CD4-positive, alpha-beta T cell treated with Interleukin-2 at 100 ng/mL for 4 hours (primary cell): ENCODE results near the gene CILP.
"Not testable (repeated sequence)": the region's sequence is repeated elsewhere in the genome, so short reads cannot be mapped to it uniquely, and the experiment has no call there.

Source experiments
- DNase-seq: peaks from one replicate; pipeline ENCODE4 v3.0.0-alpha.2; 2020; ENCODE audit warnings: low spot score

CILP gene, protein sequence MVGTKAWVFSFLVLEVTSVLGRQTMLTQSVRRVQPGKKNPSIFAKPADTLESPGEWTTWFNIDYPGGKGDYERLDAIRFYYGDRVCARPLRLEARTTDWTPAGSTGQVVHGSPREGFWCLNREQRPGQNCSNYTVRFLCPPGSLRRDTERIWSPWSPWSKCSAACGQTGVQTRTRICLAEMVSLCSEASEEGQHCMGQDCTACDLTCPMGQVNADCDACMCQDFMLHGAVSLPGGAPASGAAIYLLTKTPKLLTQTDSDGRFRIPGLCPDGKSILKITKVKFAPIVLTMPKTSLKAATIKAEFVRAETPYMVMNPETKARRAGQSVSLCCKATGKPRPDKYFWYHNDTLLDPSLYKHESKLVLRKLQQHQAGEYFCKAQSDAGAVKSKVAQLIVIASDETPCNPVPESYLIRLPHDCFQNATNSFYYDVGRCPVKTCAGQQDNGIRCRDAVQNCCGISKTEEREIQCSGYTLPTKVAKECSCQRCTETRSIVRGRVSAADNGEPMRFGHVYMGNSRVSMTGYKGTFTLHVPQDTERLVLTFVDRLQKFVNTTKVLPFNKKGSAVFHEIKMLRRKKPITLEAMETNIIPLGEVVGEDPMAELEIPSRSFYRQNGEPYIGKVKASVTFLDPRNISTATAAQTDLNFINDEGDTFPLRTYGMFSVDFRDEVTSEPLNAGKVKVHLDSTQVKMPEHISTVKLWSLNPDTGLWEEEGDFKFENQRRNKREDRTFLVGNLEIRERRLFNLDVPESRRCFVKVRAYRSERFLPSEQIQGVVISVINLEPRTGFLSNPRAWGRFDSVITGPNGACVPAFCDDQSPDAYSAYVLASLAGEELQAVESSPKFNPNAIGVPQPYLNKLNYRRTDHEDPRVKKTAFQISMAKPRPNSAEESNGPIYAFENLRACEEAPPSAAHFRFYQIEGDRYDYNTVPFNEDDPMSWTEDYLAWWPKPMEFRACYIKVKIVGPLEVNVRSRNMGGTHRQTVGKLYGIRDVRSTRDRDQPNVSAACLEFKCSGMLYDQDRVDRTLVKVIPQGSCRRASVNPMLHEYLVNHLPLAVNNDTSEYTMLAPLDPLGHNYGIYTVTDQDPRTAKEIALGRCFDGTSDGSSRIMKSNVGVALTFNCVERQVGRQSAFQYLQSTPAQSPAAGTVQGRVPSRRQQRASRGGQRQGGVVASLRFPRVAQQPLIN

DNA sequence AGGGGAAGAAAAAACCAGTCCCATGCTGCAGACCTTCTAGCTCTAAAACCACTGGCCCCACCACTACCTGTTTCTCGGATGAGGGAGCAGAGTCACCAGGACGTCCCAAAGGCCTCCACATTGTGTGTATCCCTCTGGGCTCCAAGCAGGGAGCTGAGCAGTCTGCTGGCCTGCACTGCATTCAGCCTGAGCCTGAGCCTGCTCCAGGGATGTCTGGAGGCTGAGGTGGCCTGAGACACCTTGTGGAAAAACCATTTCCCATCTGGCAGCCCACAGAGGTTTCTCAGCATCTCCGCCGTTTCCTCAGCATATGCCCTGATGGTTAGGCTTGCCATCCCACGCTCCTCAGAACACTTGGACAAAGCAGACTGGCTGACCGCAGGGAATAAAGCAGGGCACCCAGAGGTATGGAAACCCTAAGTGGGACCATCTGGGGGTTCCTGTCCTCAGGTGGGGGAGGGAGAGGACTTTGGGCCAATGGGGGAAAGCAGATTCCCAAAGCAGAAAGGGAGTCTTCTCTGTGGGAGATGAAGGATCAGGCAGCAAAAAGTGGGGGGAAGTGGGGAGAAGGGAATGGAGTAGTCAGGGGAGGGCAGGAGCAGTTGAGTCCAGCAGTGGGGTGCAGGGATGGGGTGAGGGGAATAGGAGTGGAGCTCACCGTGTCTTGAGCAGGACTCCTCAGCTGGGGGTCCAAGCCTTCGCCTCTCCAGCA is at the start of gene CILP:
Gene CILP, minus strand, starts transcription at position 704 of the 712 bp plus-strand sequence. CDS start 1,718 bp downstream, outside the sequence.
- no peak for DNase-seq

DNA sequence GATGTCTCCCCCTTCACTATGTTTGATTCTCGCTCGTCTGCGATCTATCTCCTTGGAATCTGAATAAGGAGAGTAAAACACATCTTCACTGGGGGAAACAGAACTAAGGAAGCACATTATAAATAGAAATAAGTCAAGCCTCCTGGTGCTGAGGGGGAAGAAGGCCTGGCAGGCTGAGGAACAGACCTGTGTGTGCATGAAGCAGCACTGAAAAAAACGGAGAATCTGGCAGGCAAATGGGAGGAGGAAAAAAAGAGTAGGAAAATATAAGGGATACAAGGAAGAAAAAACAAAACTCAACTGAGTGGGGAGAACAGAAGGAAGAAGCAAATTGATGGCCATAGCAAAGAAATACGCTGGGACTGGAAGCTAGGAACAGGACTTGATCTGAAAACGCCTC is 49.7 kb upstream of the CILP start:
- DNase-seq, result no peak

DNA sequence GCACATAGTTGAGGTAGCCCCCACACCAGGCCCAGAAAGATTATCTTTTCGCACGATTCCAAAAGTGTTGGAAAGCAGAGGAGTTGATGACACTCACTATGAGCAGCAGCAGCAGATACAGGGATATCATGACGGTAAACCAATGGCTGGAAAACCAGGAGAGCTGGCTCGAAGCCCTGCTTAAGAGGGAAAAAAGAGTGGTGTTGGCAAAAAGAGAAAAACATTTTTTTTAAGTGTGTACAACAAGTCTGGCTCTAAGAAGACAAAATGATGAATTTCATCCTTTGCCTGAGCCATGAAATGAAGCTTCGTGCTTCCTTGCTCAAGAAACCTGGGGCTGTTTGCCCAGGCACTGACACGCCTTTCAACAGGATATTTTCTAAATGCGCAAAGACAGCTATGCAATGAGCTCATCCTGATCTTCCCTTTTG is 48.1 kb upstream of the CILP start:
- no peak for DNase-seq

DNA sequence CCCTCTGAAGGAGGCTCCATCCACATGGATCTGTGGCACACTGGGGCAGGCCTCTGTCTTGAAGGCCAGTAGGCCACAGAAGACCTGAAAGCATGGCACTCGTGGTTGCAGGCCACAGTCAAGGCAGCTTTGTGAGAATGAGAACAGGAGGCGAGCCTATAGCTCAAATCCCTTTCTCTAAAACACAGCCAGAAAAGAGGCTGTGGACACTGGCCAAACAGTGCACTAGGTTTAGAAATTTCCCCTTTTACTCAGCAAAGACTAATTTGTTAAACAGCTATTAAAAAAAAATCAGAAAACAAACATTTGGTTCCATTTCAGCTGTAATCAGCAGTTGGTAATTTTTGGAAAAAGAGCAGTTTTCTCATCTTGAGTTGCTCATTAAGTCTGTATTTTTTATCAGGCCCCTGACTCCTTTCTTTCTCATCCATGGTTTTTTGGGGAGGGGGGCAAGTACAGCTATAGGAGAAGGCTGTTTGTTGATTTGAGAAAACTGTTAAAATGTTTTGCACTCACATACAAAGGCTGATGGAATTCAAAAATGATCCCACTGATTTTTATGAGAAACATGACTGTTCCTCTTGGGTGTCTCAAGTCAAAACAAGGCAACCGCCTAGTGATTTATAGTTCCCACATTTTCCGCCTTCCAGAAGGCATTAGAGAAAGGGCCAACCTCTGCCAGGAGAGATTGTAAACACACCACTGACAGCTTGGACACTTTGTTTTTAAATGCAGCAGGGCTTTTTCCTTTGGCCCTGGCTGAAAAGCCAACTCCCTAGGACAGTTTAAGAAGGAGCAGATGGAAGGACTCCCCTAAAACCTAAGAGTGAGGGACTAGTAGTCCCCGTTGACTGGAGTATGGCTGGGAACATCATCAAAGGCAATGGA is 47.3 kb upstream of the CILP start:
- DNase-seq, result no peak

DNA sequence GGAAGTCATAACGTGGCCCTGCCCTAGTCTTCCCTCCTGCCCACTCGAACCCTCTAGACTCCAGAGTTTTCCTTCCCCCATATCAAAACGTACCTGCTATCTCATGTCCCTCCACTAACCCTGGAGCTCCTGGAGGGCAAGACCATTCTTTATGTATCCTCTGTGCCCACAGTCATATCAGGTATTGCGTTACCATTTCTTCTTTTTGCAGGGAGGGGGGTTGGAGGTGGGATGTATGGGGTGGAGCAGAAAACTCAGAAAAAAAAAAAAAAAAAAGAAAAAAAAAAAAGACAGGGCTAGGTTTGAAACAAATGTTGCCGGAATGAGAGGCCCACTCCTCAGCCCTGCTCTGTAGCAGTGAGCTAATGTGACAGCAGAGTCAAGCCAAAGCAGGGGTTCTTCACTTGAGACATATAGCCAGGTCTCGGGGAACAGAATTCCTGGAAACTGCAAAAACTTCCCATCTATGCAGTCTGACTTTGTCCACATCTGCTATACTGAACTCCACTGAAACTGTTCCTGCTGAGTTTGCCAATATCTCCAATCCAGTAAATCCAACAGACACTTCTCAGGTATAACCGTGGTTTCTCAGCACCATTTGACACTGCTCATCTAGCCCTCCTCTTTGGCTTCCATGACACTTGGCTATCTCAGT is 44.3 kb upstream of the CILP start:
- DNase-seq, result no peak

DNA sequence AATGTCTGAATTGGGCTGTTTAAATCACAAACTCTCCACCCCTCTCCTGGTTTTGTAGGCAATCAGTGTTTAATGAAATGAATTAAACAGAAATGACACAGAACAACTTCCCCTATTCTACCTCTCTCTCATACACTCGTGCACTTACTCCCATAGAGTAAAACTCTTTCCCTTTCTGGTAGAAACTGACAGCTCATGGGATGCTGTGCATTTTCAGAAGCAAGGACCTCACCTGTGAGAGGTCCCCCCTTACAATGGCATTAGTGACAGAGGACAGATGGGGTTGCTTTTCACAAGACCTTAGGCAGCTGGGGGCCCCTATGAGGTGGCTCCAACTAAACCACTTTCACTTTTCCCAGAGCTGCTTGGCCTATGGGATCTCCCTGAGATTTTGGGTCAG is 43.5 kb upstream of the CILP start:
- no peak for DNase-seq

DNA sequence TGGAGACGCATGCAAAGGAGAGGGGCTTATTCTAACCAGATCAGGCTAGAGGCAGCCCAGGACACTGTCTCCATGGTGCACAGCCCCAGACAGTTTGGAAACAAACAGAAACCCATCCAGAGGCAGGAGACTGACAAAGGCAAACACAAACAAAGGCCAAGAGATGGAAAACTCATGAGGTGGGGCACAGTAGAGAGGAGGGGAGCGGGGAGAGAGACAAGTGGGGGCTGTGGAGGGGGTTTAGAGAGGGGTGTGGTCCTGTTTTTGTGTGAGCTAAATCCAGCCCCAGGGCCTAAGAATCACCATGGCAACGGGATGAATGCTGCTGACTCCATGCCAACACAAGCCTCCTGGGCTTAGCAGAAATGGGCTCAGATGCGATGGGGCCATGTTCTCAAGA is 43.1 kb upstream of the CILP start:
- no peak for DNase-seq

DNA sequence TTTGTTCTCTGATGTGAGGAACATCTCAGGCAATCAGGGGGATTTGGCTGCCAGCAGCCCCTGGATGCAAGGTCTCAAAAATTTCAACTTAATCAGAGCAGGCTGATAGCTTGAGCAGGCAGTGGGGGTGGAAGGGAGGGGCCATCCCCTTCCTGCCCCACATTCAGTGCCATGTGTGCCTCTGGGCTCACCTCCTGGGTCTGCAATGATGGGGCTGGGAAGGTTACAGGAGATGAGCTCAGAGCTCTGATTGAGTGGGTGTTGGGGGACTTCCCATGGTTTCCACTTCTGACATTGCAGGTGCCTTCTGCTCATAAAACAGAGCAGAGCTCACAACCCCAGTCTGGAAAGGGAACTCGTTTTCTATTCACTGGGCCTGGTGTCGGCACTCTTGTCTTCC is 38.4 kb upstream of the CILP start:
- DNase-seq, result no peak

DNA sequence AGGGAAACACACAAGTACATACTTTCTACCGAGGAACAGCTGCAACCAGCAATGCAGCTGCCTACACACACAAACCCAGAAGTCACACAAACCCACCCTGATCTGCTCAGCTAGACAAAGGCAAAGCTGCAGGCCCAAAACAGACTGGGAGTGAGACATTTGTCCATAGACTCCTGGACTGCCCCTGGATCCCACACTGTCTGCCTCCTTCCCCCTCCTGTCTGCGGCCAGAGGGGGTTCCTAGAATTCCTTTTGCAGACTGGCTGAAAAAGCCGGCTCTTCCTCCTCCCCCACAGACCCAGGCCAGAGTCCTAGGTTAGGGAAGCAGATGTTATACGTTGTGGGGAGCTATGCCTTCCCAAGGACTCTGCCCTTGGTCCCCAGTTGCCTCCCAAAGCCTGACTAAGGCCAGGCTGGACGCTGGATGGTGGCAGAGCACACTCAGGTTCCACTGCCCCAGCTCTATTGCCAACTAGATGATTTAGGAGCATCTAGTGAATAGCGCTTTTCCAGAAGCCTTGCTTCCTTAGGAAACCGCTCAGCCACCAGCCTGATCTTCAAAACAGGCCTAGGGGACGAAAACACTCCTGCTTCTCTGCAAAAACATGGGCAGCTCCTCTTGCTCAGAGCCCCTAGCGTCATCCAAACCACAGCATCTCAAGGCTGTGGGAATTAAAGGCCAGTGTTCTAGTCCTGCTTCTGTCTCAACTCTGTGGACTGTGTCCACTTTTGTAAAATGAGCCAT is 37.4 kb upstream of the CILP start:
- no peak for DNase-seq

DNA sequence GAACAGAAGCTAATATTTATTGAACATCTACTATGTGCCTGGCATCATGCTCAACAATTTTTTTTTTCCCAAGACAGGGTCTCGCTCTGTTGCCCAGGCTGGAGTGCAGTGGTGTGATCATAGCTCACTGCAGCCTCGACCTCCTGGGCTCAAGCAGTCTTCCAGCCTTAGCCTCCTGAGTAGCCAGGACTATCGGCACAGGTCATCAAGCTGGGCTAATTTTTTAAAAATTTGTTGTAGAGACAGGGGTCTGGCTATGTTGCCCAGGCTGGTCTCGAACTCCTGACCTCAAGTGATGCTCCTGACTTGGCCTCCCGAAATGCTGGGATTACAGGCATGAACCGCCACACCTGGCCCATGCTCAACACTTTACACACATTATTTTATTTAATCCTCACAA is 35.7 kb upstream of the CILP start:
- no peak for DNase-seq

DNA sequence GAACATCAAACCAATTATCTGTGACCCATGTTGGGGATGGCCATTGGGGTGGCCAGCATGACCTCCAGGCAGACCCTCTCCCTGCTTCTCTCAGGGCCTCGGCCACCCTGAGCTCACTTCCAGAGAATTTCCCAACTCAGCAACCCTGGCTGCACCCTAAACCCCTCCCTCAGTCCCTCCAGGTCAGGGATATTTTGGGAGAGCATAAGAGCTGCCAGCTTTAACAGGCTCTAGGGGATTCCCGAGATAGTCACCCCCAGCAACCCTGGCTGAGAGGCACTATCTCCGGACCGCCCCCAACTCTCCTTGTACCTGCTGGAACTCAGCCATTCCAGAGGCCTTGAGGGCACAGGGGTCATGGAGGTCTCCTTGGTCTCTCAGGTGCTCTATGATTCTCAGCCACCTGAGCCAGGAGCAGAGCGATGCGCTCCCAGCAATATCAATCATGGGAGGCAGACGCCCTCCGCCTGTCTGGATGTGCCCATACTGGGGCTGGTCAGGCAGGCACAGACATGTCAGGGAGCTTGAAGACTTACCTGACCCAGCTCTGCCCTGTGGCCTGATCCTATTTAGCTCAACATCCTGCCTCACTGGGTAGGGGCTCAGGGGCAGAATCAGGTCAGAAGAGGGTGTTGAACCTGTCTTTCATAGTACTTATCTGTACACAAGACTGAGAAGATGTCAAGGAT is 34.9 kb upstream of the CILP start:
- no peak for DNase-seq

DNA sequence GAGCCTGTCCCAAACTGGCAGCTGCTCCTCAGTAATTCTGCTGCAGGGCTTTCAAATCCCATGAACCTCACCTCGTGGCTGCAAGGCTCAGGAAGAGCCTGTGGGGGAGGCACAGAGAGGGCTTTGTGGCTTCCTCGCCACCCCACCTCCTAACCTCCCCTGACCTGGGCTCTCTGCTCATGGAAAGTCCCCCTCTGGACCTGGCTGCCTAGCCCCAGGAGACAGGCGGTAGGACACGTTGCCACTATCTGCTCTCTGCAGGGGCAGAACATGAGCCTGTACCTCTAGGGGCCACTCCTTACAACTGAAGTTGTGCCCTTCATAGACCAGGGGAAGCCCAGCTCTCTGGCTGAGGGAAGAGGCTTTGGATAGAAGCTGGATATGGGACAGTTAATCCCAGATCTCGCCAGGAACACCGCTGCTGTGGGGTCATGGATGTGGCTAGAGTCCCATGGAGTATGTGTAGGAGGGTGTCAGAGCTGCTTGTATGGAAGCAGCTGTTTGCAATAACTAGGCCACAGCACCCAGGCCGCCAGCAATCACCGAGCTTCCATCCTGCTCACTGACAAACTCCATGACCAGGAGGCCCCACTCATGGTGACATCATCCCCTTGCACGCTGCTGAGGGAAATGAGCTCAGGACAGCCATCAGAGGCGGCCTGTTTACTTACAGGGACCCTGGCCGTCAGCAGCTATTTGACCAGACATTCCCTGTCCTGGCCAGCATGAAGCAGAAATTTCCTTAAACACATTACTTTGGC is 34.0 kb upstream of the CILP start:
- no peak for DNase-seq

DNA sequence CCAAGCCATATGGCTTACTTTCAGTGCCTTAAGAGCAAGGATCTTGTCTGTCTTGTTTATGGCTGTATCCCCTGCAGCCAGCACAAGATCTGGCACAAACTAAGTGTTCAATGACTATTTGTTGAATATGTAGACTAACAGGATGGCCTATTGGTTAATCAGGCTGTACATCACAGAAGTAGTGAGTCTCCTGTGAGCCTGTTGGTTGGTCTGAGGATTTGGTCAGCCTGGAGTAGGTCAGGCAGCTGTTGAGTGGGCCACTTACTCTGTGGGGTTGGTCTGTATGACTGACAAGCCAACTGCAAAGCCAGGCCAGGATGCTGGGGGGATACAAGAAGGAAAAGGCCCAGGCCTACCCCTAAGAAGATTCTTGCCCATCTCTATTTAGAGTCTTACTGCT is 33.4 kb upstream of the CILP start:
- no peak for DNase-seq

DNA sequence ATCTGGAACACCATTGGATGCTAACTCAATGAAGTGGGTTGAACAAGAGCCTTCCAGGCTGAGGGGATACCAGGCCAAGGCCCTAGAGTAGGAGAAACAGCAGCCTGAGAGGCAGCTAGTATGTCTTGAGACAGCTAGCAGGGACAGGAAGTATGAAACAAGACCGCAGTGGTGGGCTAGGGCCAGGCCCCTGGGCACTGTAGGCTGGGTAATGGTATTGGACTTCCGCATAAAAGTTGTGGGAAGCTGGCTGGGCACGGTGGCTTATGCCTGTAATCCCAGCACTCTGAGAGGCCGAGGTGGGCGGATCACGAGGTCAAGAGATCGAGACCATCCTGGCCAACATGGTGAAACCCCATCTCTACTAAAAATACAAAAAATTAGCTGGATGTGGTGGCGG is 25.2 kb upstream of the CILP start:
- not testable (repeated sequence) for DNase-seq

DNA sequence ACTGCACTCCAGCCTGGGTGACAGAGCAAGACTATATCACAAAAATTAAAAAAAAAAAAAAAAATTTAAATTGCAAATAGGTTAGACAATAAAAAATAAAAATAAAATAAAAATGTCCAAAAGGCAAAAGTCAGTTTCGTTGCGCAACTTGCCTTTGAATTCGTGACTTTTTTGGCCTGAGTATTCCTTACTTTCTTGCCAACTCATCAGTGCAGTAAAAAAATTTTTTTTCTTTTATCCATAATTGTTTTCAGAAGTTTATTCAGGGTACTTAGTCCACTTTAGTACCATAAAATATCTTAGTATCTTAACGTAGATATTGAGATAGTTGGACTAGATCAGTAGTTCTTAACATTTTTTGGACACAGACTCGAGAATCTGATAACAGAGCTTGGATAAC is 22.4 kb upstream of the CILP start:
- DNase-seq, result no peak

DNA sequence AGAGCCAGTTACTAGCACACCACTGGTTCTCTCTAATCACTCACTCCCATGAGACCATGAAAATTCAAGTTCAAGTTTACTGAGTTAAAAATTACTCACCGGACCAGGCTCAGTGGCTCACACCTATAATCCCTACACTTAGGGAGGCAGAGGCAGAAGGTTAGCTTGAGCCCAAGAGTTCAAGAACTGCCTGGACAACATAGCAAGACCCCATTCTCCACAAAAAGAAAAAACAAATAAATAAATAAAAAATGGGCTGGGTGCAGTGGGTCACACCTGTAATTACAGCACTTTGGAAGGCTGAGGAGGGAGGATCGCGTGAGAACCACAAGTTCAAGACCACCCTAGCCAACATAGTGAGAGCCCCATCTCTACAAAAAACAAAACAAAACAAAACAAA is 21.2 kb upstream of the CILP start:
- no peak for DNase-seq

DNA sequence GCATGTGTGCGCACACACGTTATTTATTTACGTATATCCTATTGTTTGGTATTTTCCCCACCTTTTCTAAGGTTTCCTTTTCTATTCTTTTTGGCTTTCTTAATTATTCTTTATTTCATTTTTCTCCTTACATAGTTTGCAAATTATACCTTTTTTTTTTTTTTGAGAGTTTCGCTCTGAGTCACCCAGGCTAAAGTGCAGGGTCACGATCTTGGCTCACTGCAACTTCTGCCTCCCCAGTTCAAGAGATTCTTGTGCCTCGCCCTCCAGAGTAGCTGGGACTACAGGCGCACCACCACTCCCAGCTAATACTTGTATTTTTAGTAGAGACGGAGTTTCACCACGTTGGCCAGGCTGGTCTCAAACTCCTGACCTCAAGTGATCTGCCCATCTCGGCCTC is 20.0 kb upstream of the CILP start:
- no peak for DNase-seq

DNA sequence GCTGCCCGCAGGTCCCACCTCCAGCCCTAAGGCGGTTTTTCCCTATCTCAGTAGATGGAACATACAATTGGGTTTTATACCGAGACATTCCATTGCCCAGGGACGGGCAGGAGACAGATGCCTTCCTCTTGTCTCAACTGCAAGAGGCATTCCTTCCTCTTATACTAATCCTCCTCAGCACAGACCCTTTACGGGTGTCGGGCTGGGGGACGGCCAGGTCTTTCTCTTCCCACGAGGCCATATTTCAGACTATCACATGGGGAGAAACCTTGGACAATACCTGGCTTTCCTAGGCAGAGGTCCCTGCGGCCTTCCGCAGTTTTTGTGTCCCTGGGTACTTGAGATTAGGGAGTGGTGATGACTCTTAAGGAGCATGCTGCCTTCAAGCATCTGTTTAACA is 15.6 kb upstream of the CILP start:
- DNase-seq, result not testable (repeated sequence)
